ENCODE results near the gene ARMC12.

Gene ARMC12

GRCh38 chr6:35754452-35755277, 17.8 kb downstream of the ARMC12 start:
- in situ Hi-C loops (cut with HindIII; ENCODE audit: low pct_ligation_motif_present, low pct_unique_long_range_greater_than_20kb, low sequenced_read_pairs) = no loop called here

GRCh38 chr6:35755278-35755924, 18.6 kb downstream of the ARMC12 start:
- in situ Hi-C loops (cut with HindIII; ENCODE audit: low pct_ligation_motif_present, low pct_unique_long_range_greater_than_20kb, low sequenced_read_pairs) = no loop called here
- DNase-seq = no peak

More at GRCh38 chr6:35754452-35755277, 17.8 kb downstream of the ARMC12 start:
- DNase-seq = no peak

DNA sequence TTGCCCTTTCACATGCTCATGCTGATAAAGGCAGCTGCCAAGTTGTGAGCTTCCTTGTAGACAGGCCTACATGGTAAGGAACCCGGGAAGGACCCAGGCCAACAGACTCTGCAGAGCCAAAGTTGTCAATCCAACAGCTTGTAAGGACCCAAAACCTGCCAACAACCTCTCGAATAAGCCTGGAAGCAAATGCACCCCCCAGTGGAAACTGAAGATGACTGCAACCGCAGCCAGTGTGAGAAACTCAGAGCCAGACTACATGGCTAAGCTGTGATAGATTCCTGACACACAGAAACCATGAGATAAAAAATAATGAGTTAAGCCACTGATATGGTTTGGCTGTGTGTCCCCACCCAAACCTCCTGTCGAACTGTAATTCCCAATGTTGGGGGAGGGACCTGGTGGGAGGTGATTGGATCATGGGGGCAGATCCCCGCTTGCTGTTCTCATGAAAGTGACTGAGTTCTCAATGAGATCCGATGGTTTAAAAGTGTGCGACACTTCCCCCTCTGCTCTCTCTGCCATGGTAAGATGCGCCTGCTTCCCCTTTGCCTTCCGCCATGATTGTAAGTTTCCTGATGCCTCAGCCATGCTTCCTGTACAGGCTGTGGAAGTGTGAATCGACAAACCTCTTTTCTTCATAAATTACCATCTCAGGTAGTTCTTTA, 20.8 kb downstream of the ARMC12 start:
- in situ Hi-C loops (cut with HindIII; ENCODE audit: low pct_ligation_motif_present, low pct_unique_long_range_greater_than_20kb, low sequenced_read_pairs) = no loop called here
- DNase-seq = peak; percentile 35

DNA sequence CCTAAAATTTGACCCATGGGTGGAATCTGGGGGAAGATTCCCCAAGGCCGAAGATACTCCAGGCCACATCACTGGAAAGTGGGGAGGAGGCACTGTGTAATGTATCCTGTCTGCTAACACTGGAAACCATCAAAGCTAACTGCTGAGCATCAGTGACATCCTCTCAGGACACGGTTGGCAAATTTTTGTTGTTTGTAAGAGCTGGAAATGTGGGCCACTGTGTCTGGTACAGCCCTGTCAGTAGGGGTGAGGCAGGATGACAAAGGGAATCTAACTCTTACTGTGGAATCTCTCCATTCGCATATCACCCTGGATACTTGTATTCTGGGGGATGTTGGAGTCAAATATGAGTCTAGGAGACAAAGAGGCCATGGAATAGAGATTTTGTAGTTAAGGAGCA, 22.6 kb downstream of the ARMC12 start:
- DNase-seq = no peak
- in situ Hi-C loops (cut with HindIII; ENCODE audit: low pct_ligation_motif_present, low pct_unique_long_range_greater_than_20kb, low sequenced_read_pairs) = no loop called here

DNA sequence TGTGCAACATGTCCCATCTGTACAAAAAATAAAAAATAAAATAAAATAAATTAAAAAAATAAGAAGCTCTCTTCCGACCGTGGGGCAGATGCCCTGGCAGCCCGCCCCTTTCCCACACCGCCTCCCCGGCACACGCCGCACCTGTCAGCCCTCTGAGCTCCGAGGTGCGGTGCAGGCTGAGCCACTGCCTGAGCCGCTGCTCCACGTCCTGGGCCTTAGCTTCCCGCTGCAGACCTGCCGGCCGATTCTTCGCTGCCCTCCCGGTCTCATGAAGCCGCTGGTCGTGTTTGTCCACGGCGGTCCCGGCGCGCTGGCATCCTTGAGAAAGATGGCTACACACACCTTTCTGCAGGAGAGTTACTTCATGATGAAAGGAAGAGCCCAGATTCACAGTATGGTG, 28.9 kb downstream of the ARMC12 start:
- DNase-seq = no peak
- in situ Hi-C loops (cut with HindIII; ENCODE audit: low pct_ligation_motif_present, low pct_unique_long_range_greater_than_20kb, low sequenced_read_pairs) = no loop called here

DNA sequence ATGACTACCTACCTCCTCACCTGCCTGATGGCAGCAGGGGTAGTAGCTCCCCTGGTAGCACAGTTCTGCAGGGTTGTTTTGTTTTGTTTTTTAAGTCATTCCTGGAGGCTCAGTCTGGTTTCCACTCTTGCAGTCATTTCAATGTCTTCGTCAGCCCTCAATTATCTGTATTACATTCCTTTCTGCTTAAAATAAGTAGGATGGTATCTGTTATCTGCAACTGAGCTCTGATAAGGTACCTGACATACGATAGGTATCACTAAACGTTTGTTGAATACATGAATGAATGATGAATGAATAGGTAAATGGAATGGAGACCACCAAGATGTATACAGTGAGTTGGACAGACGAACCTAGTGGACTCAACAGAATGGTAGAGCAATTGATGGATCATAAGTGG, 32.4 kb downstream of the ARMC12 start:
- in situ Hi-C loops (cut with HindIII; ENCODE audit: low pct_ligation_motif_present, low pct_unique_long_range_greater_than_20kb, low sequenced_read_pairs) = no loop called here
- no peak for DNase-seq

- DNase-seq = no peak
- in situ Hi-C loops (cut with HindIII; ENCODE audit: low pct_ligation_motif_present, low pct_unique_long_range_greater_than_20kb, low sequenced_read_pairs) = no loop called here
These were observed 34.5 kb downstream of the ARMC12 start for GRCh38 chr6:35771343-35771627.

GRCh38 chr6:35774116-35774794, 37.4 kb downstream of the ARMC12 start:
- in situ Hi-C loops (cut with HindIII; ENCODE audit: low pct_ligation_motif_present, low pct_unique_long_range_greater_than_20kb, low sequenced_read_pairs) = no loop called here
- no peak for DNase-seq

DNA sequence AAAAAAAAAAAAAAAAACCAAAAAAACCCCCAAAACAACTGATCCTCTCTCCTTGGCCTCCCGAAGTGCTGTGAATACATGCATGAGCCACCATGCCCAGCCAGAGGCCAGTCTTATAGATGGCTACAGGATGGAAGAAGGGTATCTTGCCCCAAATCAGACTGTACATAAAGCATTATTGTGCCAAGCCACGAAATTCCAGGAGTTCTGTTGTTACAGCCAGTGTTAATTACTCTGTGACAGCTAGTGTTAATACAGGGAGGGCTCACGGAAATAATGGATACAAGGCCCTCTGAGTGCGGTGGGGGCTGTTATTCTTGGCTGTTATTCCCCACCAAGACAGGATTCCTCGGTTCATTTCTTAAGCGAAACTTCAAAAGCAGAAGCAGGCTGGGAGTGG, 38.2 kb downstream of the ARMC12 start:
- no peak for DNase-seq
- in situ Hi-C loops (cut with HindIII; ENCODE audit: low pct_ligation_motif_present, low pct_unique_long_range_greater_than_20kb, low sequenced_read_pairs) = no loop called here

- in situ Hi-C loops (cut with HindIII; ENCODE audit: low pct_ligation_motif_present, low pct_unique_long_range_greater_than_20kb, low sequenced_read_pairs) = no loop called here
- peak; percentile 31 for DNase-seq
These were observed 39.8 kb downstream of the ARMC12 start, which contains the start of gene CLPSL2 for GRCh38 chr6:35776364-35777215. Gene CLPSL2 (plus strand): TSS chr6:35776598. CDS start chr6:35776619, 21 bp downstream.

GRCh38 chr6:35777356-35778102, 40.7 kb downstream of the ARMC12 start:
- DNase-seq = no peak

GRCh38 chr6:35778437-35778836, 41.6 kb downstream of the ARMC12 start:
- in situ Hi-C loops (cut with HindIII; ENCODE audit: low pct_ligation_motif_present, low pct_unique_long_range_greater_than_20kb, low sequenced_read_pairs) = no loop called here
- DNase-seq = no peak

More at GRCh38 chr6:35777356-35778102, 40.7 kb downstream of the ARMC12 start:
- in situ Hi-C loops (cut with HindIII; ENCODE audit: low pct_ligation_motif_present, low pct_unique_long_range_greater_than_20kb, low sequenced_read_pairs) = no loop called here

GRCh38 chr6:35780719-35781118, 43.9 kb downstream of the ARMC12 start, which contains the start of gene CLPSL1:
Gene CLPSL1 (plus strand): TSS chr6:35781019. CDS start chr6:35781111, 92 bp downstream.
- in situ Hi-C loops (cut with HindIII; ENCODE audit: low pct_ligation_motif_present, low pct_unique_long_range_greater_than_20kb, low sequenced_read_pairs) = no loop called here
- no peak for DNase-seq

DNA sequence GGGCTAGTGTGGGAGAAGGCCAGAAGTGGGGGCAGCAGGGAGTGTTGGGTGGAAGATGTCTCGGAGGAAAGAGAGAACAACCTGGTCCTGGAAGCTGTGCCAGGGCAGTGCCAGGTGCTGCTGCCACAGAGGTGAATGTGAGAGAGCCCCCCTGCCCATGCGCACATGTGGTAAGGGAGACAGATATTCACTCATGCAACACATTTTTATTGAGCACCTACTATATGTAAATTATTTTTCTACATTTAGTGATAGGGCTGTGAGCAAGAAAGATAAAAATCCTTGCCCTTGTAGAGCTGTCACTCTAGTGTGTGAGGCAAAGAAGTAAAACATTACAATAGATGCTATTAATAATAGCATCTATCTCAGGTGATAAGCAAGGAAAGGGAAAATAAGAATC, 44.5 kb downstream of the ARMC12 start:
- in situ Hi-C loops (cut with HindIII; ENCODE audit: low pct_ligation_motif_present, low pct_unique_long_range_greater_than_20kb, low sequenced_read_pairs) = no loop called here
- no peak for DNase-seq

GRCh38 chr6:35782424-35782823, 45.6 kb downstream of the ARMC12 start:
- DNase-seq = no peak

DNA sequence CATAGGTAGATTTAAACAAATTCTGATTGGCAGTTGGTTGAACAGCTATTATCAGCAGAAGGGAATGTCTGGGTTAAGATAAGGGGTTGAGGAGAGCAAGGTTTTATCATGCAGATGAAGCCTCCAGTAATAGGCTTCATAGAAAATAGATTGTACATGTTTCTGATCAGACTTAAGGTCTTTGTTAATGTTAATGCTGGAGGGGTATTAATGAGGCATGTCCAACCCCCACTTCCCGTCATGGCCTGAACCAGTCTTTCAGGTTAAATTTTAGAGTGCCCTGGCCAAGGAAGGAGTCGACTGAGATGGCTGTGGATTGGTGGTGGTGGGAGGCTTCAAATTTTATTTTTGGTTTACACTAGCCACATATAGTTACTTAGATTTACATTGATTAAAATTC, 47.4 kb downstream of the ARMC12 start:
- no peak for DNase-seq
- in situ Hi-C loops (cut with HindIII; ENCODE audit: low pct_ligation_motif_present, low pct_unique_long_range_greater_than_20kb, low sequenced_read_pairs) = no loop called here

More at GRCh38 chr6:35782424-35782823, 45.6 kb downstream of the ARMC12 start:
- in situ Hi-C loops (cut with HindIII; ENCODE audit: low pct_ligation_motif_present, low pct_unique_long_range_greater_than_20kb, low sequenced_read_pairs) = no loop called here

DNA sequence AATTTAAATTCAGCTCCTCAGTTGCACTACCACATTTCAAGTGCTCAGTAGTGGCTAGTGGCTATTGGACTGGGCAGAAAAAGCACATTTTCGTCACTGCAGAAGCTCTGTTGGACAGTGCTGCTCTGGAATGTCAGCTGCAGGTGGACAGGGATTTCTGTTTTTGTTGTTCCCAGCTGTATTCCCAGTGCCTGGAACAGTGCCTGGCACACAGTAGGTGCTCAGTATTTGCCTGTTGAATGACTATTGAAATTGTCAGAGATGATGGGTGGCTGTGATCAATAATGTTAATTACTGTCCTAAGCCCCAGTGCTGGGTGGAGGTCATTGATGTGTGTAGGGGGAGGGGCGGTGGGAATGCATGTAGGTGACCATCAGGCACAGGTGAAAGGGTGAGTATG, 49.4 kb downstream of the ARMC12 start:
- DNase-seq = no peak
- in situ Hi-C loops (cut with HindIII; ENCODE audit: low pct_ligation_motif_present, low pct_unique_long_range_greater_than_20kb, low sequenced_read_pairs) = no loop called here

Data from ACHN (cell line).